Measurements from ENCODE around the gene MEN1. TPM values are rescaled to one million over a fixed set of nuclear protein-coding genes. Genes with fewer than 3 reads are reported as not detected.

MEN1 gene
- total RNA-seq, 1 donor from 2014 or later, result 24.6 TPM

DNA sequence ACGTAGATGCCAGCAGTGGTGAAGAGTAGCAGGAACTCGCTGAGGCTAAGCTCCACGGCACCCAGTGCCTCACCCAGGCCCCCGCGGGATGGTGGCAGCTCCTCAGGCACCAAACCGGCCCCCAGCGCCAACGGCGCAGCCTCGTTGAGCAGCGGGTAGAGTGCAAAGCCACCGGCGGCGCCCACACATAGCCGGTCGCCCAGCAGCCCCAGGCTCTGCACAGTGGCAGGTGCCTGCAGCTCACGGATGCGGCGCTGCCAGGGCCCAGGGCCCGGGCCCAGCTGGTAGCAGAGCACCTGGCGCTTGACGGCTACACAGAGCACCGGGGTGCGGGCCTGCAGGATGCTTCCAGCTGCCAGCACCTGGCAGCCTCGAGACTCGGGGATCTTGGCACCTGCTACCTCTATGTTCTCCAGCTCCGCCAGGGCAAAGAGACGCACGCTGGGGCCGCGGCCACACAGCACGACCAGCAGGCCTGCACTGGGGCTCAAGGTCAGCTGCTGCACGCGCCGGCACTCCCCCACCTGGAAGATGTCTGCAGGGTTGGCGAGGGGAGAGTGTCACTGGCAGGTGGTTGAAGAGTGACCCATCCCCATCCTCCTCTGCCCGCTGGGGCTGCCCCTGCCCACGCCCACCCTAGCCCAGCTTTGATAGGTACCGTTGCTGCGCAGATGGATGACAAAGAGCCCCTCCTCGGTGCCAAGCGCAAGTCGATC lies 19.3 kb upstream of the MEN1 start:
- TF ChIP-seq CTCF (IDR thresholded peaks at IDR 0.05; ENCODE audit: insufficient read depth, low read length, poor library complexity, severe bottlenecking), result no peak
- Histone ChIP-seq H3K4me3 (ENCODE audit: low read depth, low read length) (no peak overlapping the region), H3K36me3 (ENCODE audit: control insufficient read depth, insufficient read depth, low read length) (peaks cover 1% of the 10 kb centered on the region), H3K27me3 (ENCODE audit: control insufficient read depth, insufficient read depth, low read length) (no peaks in the 10 kb centered on the region)
- DNase-seq (ENCODE audit: low read depth), result no peak

- Histone ChIP-seq H3K36me3 (ENCODE audit: control insufficient read depth, insufficient read depth, low read length) (peaks cover 1% of the 10 kb centered on the region), H3K27me3 (ENCODE audit: control insufficient read depth, insufficient read depth, low read length) (no peaks in the 10 kb centered on the region), H3K4me3 (ENCODE audit: low read depth, low read length) (no peak overlapping the region)
- DNase-seq (ENCODE audit: low read depth), result no peak
- no peak for TF ChIP-seq CTCF (IDR thresholded peaks at IDR 0.05; ENCODE audit: insufficient read depth, low read length, poor library complexity, severe bottlenecking)
Measured at GRCh38 chr11:64827451-64827839, 17.1 kb upstream of the MEN1 start.

GRCh38 chr11:64826578-64827450 lies 16.5 kb upstream of the MEN1 start:
- H3K27me3 ChIP-seq (ENCODE audit: control insufficient read depth, insufficient read depth, low read length), result no peaks in the 10 kb centered on the region
- DNase-seq (ENCODE audit: low read depth), result no peak
- H3K4me3 ChIP-seq (ENCODE audit: low read depth, low read length), result no peak overlapping the region
- TF ChIP-seq CTCF (IDR thresholded peaks at IDR 0.05; ENCODE audit: insufficient read depth, low read length, poor library complexity, severe bottlenecking), result no peak
- H3K36me3 ChIP-seq (ENCODE audit: control insufficient read depth, insufficient read depth, low read length), result peaks cover 1% of the 10 kb centered on the region

GRCh38 chr11:64826062-64826461 lies 15.7 kb upstream of the MEN1 start:
- H3K27me3 ChIP-seq (ENCODE audit: control insufficient read depth, insufficient read depth, low read length), result no peaks in the 10 kb centered on the region
- TF ChIP-seq CTCF (IDR thresholded peaks at IDR 0.05; ENCODE audit: insufficient read depth, low read length, poor library complexity, severe bottlenecking), result no peak
- H3K36me3 ChIP-seq (ENCODE audit: control insufficient read depth, insufficient read depth, low read length), result peaks cover 1% of the 10 kb centered on the region
- DNase-seq (ENCODE audit: low read depth), result no peak
- H3K4me3 ChIP-seq (ENCODE audit: low read depth, low read length), result no peak overlapping the region

- H3K4me3 ChIP-seq (ENCODE audit: low read depth, low read length), result no peak overlapping the region
- H3K36me3 ChIP-seq (ENCODE audit: control insufficient read depth, insufficient read depth, low read length), result peaks cover 1% of the 10 kb centered on the region
- no peak for DNase-seq (ENCODE audit: low read depth)
- no peak for TF ChIP-seq CTCF (IDR thresholded peaks at IDR 0.05; ENCODE audit: insufficient read depth, low read length, poor library complexity, severe bottlenecking)
- H3K27me3 ChIP-seq (ENCODE audit: control insufficient read depth, insufficient read depth, low read length), result no peaks in the 10 kb centered on the region
Measured at GRCh38 chr11:64823568-64824119, 13.3 kb upstream of the MEN1 start.

Measured in kidney epithelial cell (primary cell).